GM12865 (cell line): ENCODE results near the gene FAM98C.
"Not testable (repeated sequence)": the region's sequence is repeated elsewhere in the genome, so short reads cannot be mapped to it uniquely, and the experiment has no call there.

Experiments
- DNase-seq: peaks from one replicate; pipeline ENCODE4 v3.0.0; 2010; ENCODE audit warnings: low read depth
- H3K4me3 ChIP-seq: 2 replicates; pipeline ENCODE4 v1.5.1; 2011; ENCODE audit warnings: mild to moderate bottlenecking, low read depth, low read length, control low read depth
- CTCF ChIP-seq: IDR thresholded peaks from 2 replicates; pipeline ENCODE4 v1.5.1; 2011; ENCODE audit warnings: low read length, control low read depth, low read depth, inconsistent platforms; ENCODE audit not compliant: insufficient read depth; ENCODE audit errors: missing control alignments

FAM98C gene

GRCh38 chr19:38411041-38411712 lies 8.3 kb downstream of the FAM98C start:
- no peak for DNase-seq
- H3K4me3 ChIP-seq = no peak overlapping the region
- no peak for TF ChIP-seq CTCF

GRCh38 chr19:38411898-38412297 lies 9.0 kb downstream of the FAM98C start:
- not testable (repeated sequence) for DNase-seq, H3K4me3 ChIP-seq

- DNase-seq = no peak
- no peak overlapping the region for H3K4me3 ChIP-seq
- TF ChIP-seq CTCF = no peak
Measured at GRCh38 chr19:38412491-38412890, 9.6 kb downstream of the FAM98C start.

- no peak for TF ChIP-seq CTCF
Measured at GRCh38 chr19:38412961-38413360, 10.1 kb downstream of the FAM98C start.

GRCh38 chr19:38413416-38413815 lies 10.5 kb downstream of the FAM98C start:
- no peak overlapping the region for H3K4me3 ChIP-seq
- TF ChIP-seq CTCF = no peak
- no peak for DNase-seq

More at GRCh38 chr19:38412961-38413360, 10.1 kb downstream of the FAM98C start:
- no peak for DNase-seq
- H3K4me3 ChIP-seq = no peak overlapping the region

- DNase-seq = no peak
- no peak overlapping the region for H3K4me3 ChIP-seq
- TF ChIP-seq CTCF = no peak
Measured at GRCh38 chr19:38417146-38417543, 14.3 kb downstream of the FAM98C start.

- H3K4me3 ChIP-seq = peak overlapping the region; percentile 47
- TF ChIP-seq CTCF = no peak
- peak; percentile 68 for DNase-seq
Measured at GRCh38 chr19:38417544-38418506, 14.9 kb downstream of the FAM98C start.
